ENCODE results near the gene RAD51AP1.
A peak's percentile ranks its signal among the peaks of the same experiment; 100 is the strongest.

The RAD51AP1 gene

GRCh38 chr12:4591180-4591687 lies 52.5 kb downstream of the RAD51AP1 start:
- DNase-seq (ENCODE audit: low read depth) = no peak

GRCh38 chr12:4595881-4596280 lies 57.2 kb downstream of the RAD51AP1 start:
- DNase-seq (ENCODE audit: low read depth) = no peak

GRCh38 chr12:4603421-4603820 lies 64.7 kb downstream of the RAD51AP1 start:
- DNase-seq (ENCODE audit: low read depth) = no peak

- DNase-seq (ENCODE audit: low read depth) = no peak
These were observed 65.3 kb downstream of the RAD51AP1 start for GRCh38 chr12:4603946-4604345.

GRCh38 chr12:4604684-4605193 lies 66.0 kb downstream of the RAD51AP1 start:
- DNase-seq (ENCODE audit: low read depth) = peak; percentile 66

- DNase-seq (ENCODE audit: low read depth) = no peak
These were observed 68.4 kb downstream of the RAD51AP1 start for GRCh38 chr12:4607056-4607455.

- no peak for DNase-seq (ENCODE audit: low read depth)
These were observed 70.4 kb downstream of the RAD51AP1 start for GRCh38 chr12:4609071-4609470.
